H1 (cell line): ENCODE results near the gene PLEKHA5. TPM values are rescaled to one million over a fixed set of nuclear protein-coding genes. Genes with fewer than 3 reads are reported as not detected.
A peak's percentile ranks its signal among the peaks of the same experiment; 100 is the strongest.

Experiments used
- CTCF ChIA-PET: fragments of 300-600 bp; sonication (Branson Sonifier 250); formaldehyde crosslinking; loops from one replicate; lab custom pipeline; 2021; ENCODE audit not compliant: partially characterized antibody; lab: Charles Lee
- POLR2A ChIA-PET: fragments of 300-600 bp; sonication (Branson Sonifier 250); formaldehyde crosslinking; loops from one replicate; lab custom pipeline; 2021; ENCODE audit warnings: inconsistent platforms; ENCODE audit not compliant: partially characterized antibody; lab: Charles Lee
- DNase-seq, 2 experiments: peaks; one replicate each; pipeline versions ENCODE4 v3.0.0 to v3.0.0-alpha.2; 2010 to 2022; ENCODE audit warnings: low spot score in 2 of 2, low read depth in 1 of 2, mixed read lengths in 1 of 2
- FAIRE-seq: peaks from 2 replicates; lab custom pipeline; 2011; peaks lifted over from hg19 to GRCh38; lab: Jason Lieb, UNC
- H2AFZ ChIP-seq: 2 replicates; pipeline ENCODE4 v1.8.1; 2012; ENCODE audit warnings: low read length, inconsistent platforms
- H2AK5ac ChIP-seq: 2 replicates; pipeline ENCODE4 v1.6.1; 2013; ENCODE audit warnings: low read depth, low read length
- H2BK120ac ChIP-seq: replicated peaks from 2 replicates; pipeline ENCODE3; 2013; ENCODE audit warnings: low read depth, low read length, inconsistent platforms
- H2BK12ac ChIP-seq: 2 replicates; pipeline ENCODE4 v1.6.1; 2013; ENCODE audit warnings: low read depth, low read length
- H2BK15ac ChIP-seq: 2 replicates; pipeline ENCODE4 v1.6.1; 2013; ENCODE audit warnings: low read length
- H2BK20ac ChIP-seq: 2 replicates; pipeline ENCODE4 v1.6.1; 2013; ENCODE audit warnings: low read length
- H2BK5ac ChIP-seq: 2 replicates; pipeline ENCODE4 v1.6.1; 2013; ENCODE audit warnings: low read depth, low read length
- H3K14ac ChIP-seq: 2 replicates; pipeline ENCODE4 v1.6.1; 2013; ENCODE audit warnings: inconsistent platforms; ENCODE audit not compliant: insufficient read length
- H3K18ac ChIP-seq: 2 replicates; pipeline ENCODE4 v1.6.1; 2013; ENCODE audit warnings: low read length; ENCODE audit errors: extremely low read depth
- H3K23ac ChIP-seq: 2 replicates; pipeline ENCODE4 v1.6.1; 2013; ENCODE audit warnings: inconsistent platforms; ENCODE audit not compliant: insufficient read length
- H3K23me2 ChIP-seq: 2 replicates; pipeline ENCODE4 v1.6.1; 2013; ENCODE audit warnings: low read depth, low read length
- H3K27ac ChIP-seq: 2 replicates; pipeline ENCODE4 v1.6.1; 2011; ENCODE audit warnings: low read depth, low read length, inconsistent platforms
- H3K27me3 ChIP-seq, 4 experiments: replicated peaks in 1 of 4; 1 replicate in 1 of 4; 2 replicates in 3 of 4; pipeline versions ENCODE4 v1.6.1 to v1.8.1; 2011 to 2013; ENCODE audit warnings: low read length in 3 of 4, mild to moderate bottlenecking in 3 of 4, inconsistent platforms in 2 of 4, mixed read lengths in 2 of 4, moderate library complexity in 1 of 4; ENCODE audit not compliant: control insufficient read depth in 3 of 4, insufficient read depth in 3 of 4; ENCODE audit errors: extremely low read depth in 1 of 4
- H3K36me3 ChIP-seq, 4 experiments: 2 replicates each; pipeline versions ENCODE4 v1.6.1 to v1.8.1; 2011 to 2013; ENCODE audit warnings: mild to moderate bottlenecking in 4 of 4, low read length in 3 of 4, moderate library complexity in 2 of 4, control low read depth in 1 of 4, inconsistent platforms in 1 of 4; ENCODE audit not compliant: insufficient read depth in 4 of 4, control insufficient read depth in 2 of 4
- H3K4ac ChIP-seq: replicated peaks from 2 replicates; pipeline ENCODE3; 2013; ENCODE audit warnings: low read length, low read depth, mixed read lengths, inconsistent platforms; ENCODE audit not compliant: insufficient read length
- H3K4me1 ChIP-seq, 4 experiments: replicated peaks in 1 of 4; 1 replicate in 1 of 4; 2 replicates in 3 of 4; pipeline versions ENCODE4 v1.6.1 to v1.8.1; 2011 to 2013; ENCODE audit warnings: low read length in 3 of 4, inconsistent platforms in 2 of 4, mixed read lengths in 1 of 4; ENCODE audit not compliant: insufficient read depth in 4 of 4, control insufficient read depth in 3 of 4
- H3K4me2 ChIP-seq, 2 experiments: 2 replicates each; pipeline versions ENCODE4 v1.6.1 to v1.8.1; 2011 to 2013; ENCODE audit warnings: low read depth in 2 of 2, low read length in 2 of 2, control low read depth in 1 of 2, inconsistent platforms in 1 of 2, mild to moderate bottlenecking in 1 of 2; ENCODE audit not compliant: insufficient read depth in 1 of 2
- H3K4me3 ChIP-seq, 4 experiments: fragments of 200-600, 300-600 bp in 1 of 4; sonication (generic), shearing (Covaris generic), sonication (Bioruptor Twin) in 1 of 4; 2 replicates each; pipeline versions ENCODE4 v1.5.1 to v1.8.1; 2011 to 2016; ENCODE audit warnings: low read length in 4 of 4, low read depth in 3 of 4, control low read depth in 2 of 4, inconsistent platforms in 2 of 4, mild to moderate bottlenecking in 2 of 4, mixed read lengths in 1 of 4, moderate library complexity in 1 of 4; ENCODE audit not compliant: insufficient read depth in 2 of 4; ENCODE audit errors: extremely low read depth in 1 of 4
- H3K56ac ChIP-seq: replicated peaks from 2 replicates; pipeline ENCODE3; 2013; ENCODE audit warnings: low read depth, mild to moderate bottlenecking, mixed read lengths, low read length, inconsistent platforms; ENCODE audit not compliant: insufficient read length
- H3K79me1 ChIP-seq: 2 replicates; pipeline ENCODE4 v1.6.1; 2013; ENCODE audit warnings: low read depth, low read length, control low read depth
- H3K79me2 ChIP-seq, 2 experiments: 2 replicates each; pipeline versions ENCODE4 v1.6.1 to v1.8.1; 2012 to 2013; ENCODE audit warnings: low read length in 2 of 2, mild to moderate bottlenecking in 2 of 2, inconsistent platforms in 1 of 2; ENCODE audit not compliant: insufficient read depth in 2 of 2, control insufficient read depth in 1 of 2
- H3K9ac ChIP-seq, 4 experiments: replicated peaks in 1 of 4; 1 replicate in 1 of 4; 2 replicates in 3 of 4; pipeline versions ENCODE4 v1.6.1 to v1.8.1; 2011 to 2013; ENCODE audit warnings: low read depth in 3 of 4, low read length in 3 of 4, control low read depth in 2 of 4, mild to moderate bottlenecking in 2 of 4, moderate library complexity in 2 of 4, inconsistent platforms in 1 of 4; ENCODE audit errors: extremely low read depth in 1 of 4
- H3K9me3 ChIP-seq, 2 experiments: 2 replicates each; pipeline versions ENCODE4 v1.6.1 to v1.8.1; 2012 to 2013; ENCODE audit warnings: mild to moderate bottlenecking in 2 of 2, moderate library complexity in 2 of 2, control low read depth in 1 of 2, inconsistent platforms in 1 of 2, low read depth in 1 of 2, low read length in 1 of 2, mixed read lengths in 1 of 2; ENCODE audit not compliant: insufficient read depth in 2 of 2
- H4K20me1 ChIP-seq, 2 experiments: replicated peaks in 1 of 2; 2 replicates each; pipeline versions ENCODE3 to v1.8.1; 2011 to 2013; ENCODE audit warnings: inconsistent platforms in 2 of 2, low read length in 2 of 2, mild to moderate bottlenecking in 1 of 2; ENCODE audit not compliant: insufficient read depth in 2 of 2, control insufficient read depth in 1 of 2
- H4K5ac ChIP-seq: 2 replicates; pipeline ENCODE4 v1.6.1; 2013; ENCODE audit warnings: low read length, low read depth, mixed read lengths, inconsistent platforms; ENCODE audit not compliant: insufficient read length
- H4K8ac ChIP-seq: 2 replicates; pipeline ENCODE4 v1.8.0; 2013; ENCODE audit warnings: mild to moderate bottlenecking, moderate library complexity, low read length, inconsistent platforms; ENCODE audit not compliant: insufficient read depth; ENCODE audit errors: extremely low read depth
- H4K91ac ChIP-seq: replicated peaks from 2 replicates; pipeline ENCODE3; 2013; ENCODE audit warnings: low read length, mixed read lengths, inconsistent platforms; ENCODE audit not compliant: insufficient read length
- EGR1 ChIP-seq: IDR thresholded peaks from 2 replicates; pipeline ENCODE4 v1.6.1; 2011; ENCODE audit warnings: low read depth, low read length, borderline replicate concordance
- FOSL1 ChIP-seq: IDR thresholded peaks from 2 replicates; pipeline ENCODE4 v1.6.1; 2011; ENCODE audit warnings: mild to moderate bottlenecking, low read depth, low read length, moderate library complexity; ENCODE audit not compliant: insufficient read depth
- HDAC2 ChIP-seq, 2 experiments: fragments of 300-600 bp in 1 of 2; sonication (generic) in 1 of 2; IDR thresholded peaks; 2 replicates each; pipeline ENCODE4 v1.6.1; 2011 to 2012; ENCODE audit warnings: low read depth in 2 of 2, low read length in 2 of 2, mild to moderate bottlenecking in 2 of 2, moderate library complexity in 2 of 2, borderline replicate concordance in 1 of 2, inconsistent platforms in 1 of 2
- JUND ChIP-seq: IDR thresholded peaks from 2 replicates; pipeline ENCODE4 v1.6.1; 2011; ENCODE audit warnings: mild to moderate bottlenecking, improper control_type of control experiment, low read length
- NRF1 ChIP-seq: IDR thresholded peaks from 2 replicates; pipeline ENCODE4 v1.6.1; 2011; ENCODE audit warnings: mild to moderate bottlenecking, low read depth, low read length, improper control_type of control experiment
- POLR2AphosphoS5 ChIP-seq: IDR thresholded peaks from 2 replicates; pipeline ENCODE4 v1.6.1; 2011; ENCODE audit warnings: low read depth, low read length
- RXRA ChIP-seq: IDR thresholded peaks from 2 replicates; pipeline ENCODE4 v1.6.1; 2011; ENCODE audit warnings: low read depth, mild to moderate bottlenecking, low read length, moderate library complexity; ENCODE audit not compliant: insufficient read depth
- TEAD4 ChIP-seq: IDR thresholded peaks from 2 replicates; pipeline ENCODE4 v1.6.1; 2012; ENCODE audit warnings: low read depth, low read length, inconsistent platforms, mixed read lengths
- WGBS, 2 experiments: shearing (Covaris generic) in 1 of 2; methylation state at CpG; one replicate each; pipeline versions ENCODE4 v1.1.6 to v1.1.7; 2013 to 2015; ENCODE audit warnings: low lambda C conversion rate in 2 of 2, mixed read lengths in 2 of 2, inconsistent platforms in 1 of 2, low coverage in 1 of 2, missing lambda C conversion rate in 1 of 2; ENCODE audit not compliant: insufficient replicate concordance in 2 of 2, insufficient coverage in 1 of 2, insufficient read length in 1 of 2; ENCODE audit errors: extremely low coverage in 1 of 2, missing lambda C conversion rate in 1 of 2; 5-methylcytosine and 5-hydroxymethylcytosine counted together
- polyA plus RNA-seq, 7 experiments: library from polyadenylated mRNA; depleted of rRNA in 3 of 7; stranded (reverse) in 5 of 7; unstranded in 2 of 7; fragments of >200 nt in 5 of 7; fragments of 200-250 nt in 2 of 7; gene quantifications; 1 replicate in 5 of 7; 2 replicates in 1 of 7; 4 replicates in 1 of 7; pipeline versions ENCODE4 v1.2.1 to v1.2.3, GENCODE V29; 2011 to 2013; ENCODE audit warnings: missing spikeins in 2 of 7, mixed read lengths in 2 of 7
- total RNA-seq: library from RNA; stranded (reverse); fragmentation: NEBNext Ultra II Directional; extraction: Animal tissue kit (Norgen Biotek cat#: 25700); gene quantifications from 2 replicates; pipeline ENCODE4 v1.2.1, GENCODE V29; 2021

PLEKHA5 gene
- total and polyA plus RNA-seq, 2 of the 8 experiments (the other 6 are each of a cell fraction or from before 2014, with no cell fraction given) = 17.2 to 66.1 TPM

DNA sequence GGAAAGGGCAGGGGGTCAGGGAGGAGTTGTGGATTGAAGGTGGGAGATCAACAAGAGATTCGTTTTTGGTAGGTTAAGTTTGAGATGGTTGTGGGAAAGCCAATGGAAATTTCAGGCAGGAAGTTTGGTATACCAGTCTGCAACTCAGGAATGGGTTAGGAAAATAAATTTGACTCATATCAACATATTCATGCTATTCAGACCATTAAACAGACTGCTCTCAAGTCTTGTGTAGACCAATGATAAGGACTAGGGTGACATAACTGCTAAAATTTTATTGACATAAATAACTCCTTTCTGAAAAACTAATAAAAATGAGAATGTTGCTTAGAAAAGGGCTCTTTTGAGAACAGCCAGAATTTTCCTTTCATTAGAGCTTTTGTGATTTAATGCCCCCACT is 60.0 kb downstream of the PLEKHA5 start:
- peak; percentile 48 for FAIRE-seq
- H3K79me2 ChIP-seq = peaks cover 4 to 94% of the 10 kb centered on the region in 2 experiments; a peak in 3 of 4 replicates
- TF ChIP-seq TEAD4 = no peak
- TF ChIP-seq POLR2AphosphoS5 = no peak
- TF ChIP-seq NRF1 = no peak
- TF ChIP-seq HDAC2 (IDR thresholded peaks at IDR 0.05; ENCODE audit: borderline replicate concordance in 1 of 2, low read depth in 2 of 2, low read length in 2 of 2) = no peak
- TF ChIP-seq EGR1 = no peak
- TF ChIP-seq JUND = no peak
- no peak for TF ChIP-seq RXRA
- TF ChIP-seq FOSL1 = no peak

More for the DNA sequence above, 60.0 kb downstream of the PLEKHA5 start:
- DNase-seq = no peak
- no peak overlapping the region for H2BK120ac ChIP-seq
- no peak overlapping the region for H3K4me3 ChIP-seq
- H2AFZ ChIP-seq = no peak overlapping the region
- no peak overlapping the region for H3K4me2 ChIP-seq
- ChIA-PET POLR2A (no interaction called here), CTCF (no interaction called here)
- no peak overlapping the region for H3K9ac ChIP-seq
- no peak overlapping the region for H3K23ac ChIP-seq
- no peak overlapping the region for H2BK20ac ChIP-seq
- H3K79me1 ChIP-seq = no peaks in the 10 kb centered on the region
- no peak overlapping the region for H4K5ac ChIP-seq
- no peak overlapping the region; the same call in 1 of the 2 replicates for H2BK5ac ChIP-seq
- peaks cover 0 to 25% (median 9%) of the 10 kb centered on the region in 4 experiments; a peak in 6 of 7 replicates for H3K4me1 ChIP-seq
- no peak overlapping the region for H2AK5ac ChIP-seq
- no peak overlapping the region for H3K18ac ChIP-seq
- no peaks in the 10 kb centered on the region; a peak in 1 of 8 replicates for H3K36me3 ChIP-seq
- H3K27me3 ChIP-seq = no peaks in the 10 kb centered on the region
- peaks cover 0 to 3% of the 10 kb centered on the region in 2 experiments for H4K20me1 ChIP-seq
- H2BK15ac ChIP-seq = no peak overlapping the region
- H4K8ac ChIP-seq = no peak overlapping the region
- H3K9me3 ChIP-seq = no peaks in the 10 kb centered on the region
- no peak overlapping the region for H3K27ac ChIP-seq
- no peak overlapping the region for H3K56ac ChIP-seq
- 80 to 100% methylated on average over 1 of the region's 1 CpG for WGBS, 2 experiments
- no peaks in the 10 kb centered on the region for H3K23me2 ChIP-seq
- no peak overlapping the region for H2BK12ac ChIP-seq
- no peak overlapping the region for H4K91ac ChIP-seq
- H3K4ac ChIP-seq = no peak overlapping the region
- H3K14ac ChIP-seq = no peak overlapping the region
